NB4 (cell line): ENCODE results near the gene ARHGAP30.
"Not testable (repeated sequence)": the region's sequence is repeated elsewhere in the genome, so short reads cannot be mapped to it uniquely, and the experiment has no call there.

Experiments used
- MYC ChIP-seq: IDR thresholded peaks from 2 replicates; pipeline ENCODE4 v1.6.1; 2011; ENCODE audit warnings: low read depth, low read length
- POLR2A ChIP-seq: IDR thresholded peaks from 2 replicates; pipeline ENCODE4 v1.6.1; 2011; ENCODE audit warnings: mild to moderate bottlenecking; ENCODE audit not compliant: insufficient read length; ENCODE audit errors: extremely low read depth
- TF ChIP-seq, protein P1 (sequence below): IDR thresholded peaks from one replicate; pipeline ENCODE4 v1.5.1; 2012; ENCODE audit warnings: low read depth, low read length

GRCh38 chr1:161065681-161066080, 4.0 kb downstream of the ARHGAP30 start:
- TF ChIP-seq, protein P1, sequence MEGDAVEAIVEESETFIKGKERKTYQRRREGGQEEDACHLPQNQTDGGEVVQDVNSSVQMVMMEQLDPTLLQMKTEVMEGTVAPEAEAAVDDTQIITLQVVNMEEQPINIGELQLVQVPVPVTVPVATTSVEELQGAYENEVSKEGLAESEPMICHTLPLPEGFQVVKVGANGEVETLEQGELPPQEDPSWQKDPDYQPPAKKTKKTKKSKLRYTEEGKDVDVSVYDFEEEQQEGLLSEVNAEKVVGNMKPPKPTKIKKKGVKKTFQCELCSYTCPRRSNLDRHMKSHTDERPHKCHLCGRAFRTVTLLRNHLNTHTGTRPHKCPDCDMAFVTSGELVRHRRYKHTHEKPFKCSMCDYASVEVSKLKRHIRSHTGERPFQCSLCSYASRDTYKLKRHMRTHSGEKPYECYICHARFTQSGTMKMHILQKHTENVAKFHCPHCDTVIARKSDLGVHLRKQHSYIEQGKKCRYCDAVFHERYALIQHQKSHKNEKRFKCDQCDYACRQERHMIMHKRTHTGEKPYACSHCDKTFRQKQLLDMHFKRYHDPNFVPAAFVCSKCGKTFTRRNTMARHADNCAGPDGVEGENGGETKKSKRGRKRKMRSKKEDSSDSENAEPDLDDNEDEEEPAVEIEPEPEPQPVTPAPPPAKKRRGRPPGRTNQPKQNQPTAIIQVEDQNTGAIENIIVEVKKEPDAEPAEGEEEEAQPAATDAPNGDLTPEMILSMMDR, result not testable (repeated sequence)
- not testable (repeated sequence) for TF ChIP-seq POLR2A, MYC
